Measurements from ENCODE around the gene GAL3ST3. TPM values are rescaled to one million over a fixed set of nuclear protein-coding genes. Genes with fewer than 3 reads are reported as not detected.

Gene GAL3ST3
- total and polyA plus RNA-seq, 10 of the 15 experiments (the other 5 are each of a cell fraction or from before 2014, with no cell fraction given), result 0.06 to 0.12 TPM; not detected in 8

GRCh38 chr11:66059966-66060680, 11.2 kb upstream of the GAL3ST3 start:
- Histone ChIP-seq H3K9ac (ENCODE audit: control insufficient read depth, insufficient read depth, low read length) (no peak overlapping the region), H2AFZ (ENCODE audit: control insufficient read depth, low read depth, low read length) (no peak overlapping the region), H3K79me2 (ENCODE audit: control insufficient read depth, insufficient read depth, low read length) (peaks cover 5% of the 10 kb centered on the region), H3K9me3 (replicated peaks; ENCODE audit: control insufficient read depth, insufficient read depth, low read length) (peaks cover 6% of the 10 kb centered on the region; the same call in 2 of the 3 replicates), H3K4me3 (no peak overlapping the region), H3K27me3 (replicated peaks in 1 of 2; ENCODE audit: control insufficient read depth in 2 of 2, insufficient read depth in 2 of 2, low read length in 1 of 2) (no peaks in the 10 kb centered on the region), H3K4me1 (ENCODE audit: control insufficient read depth, insufficient read depth, low read length) (no peaks in the 10 kb centered on the region), H4K20me1 (ENCODE audit: control insufficient read depth, insufficient read depth) (no peaks in the 10 kb centered on the region), H3K36me3 (ENCODE audit: control insufficient read depth in 2 of 2, insufficient read depth in 2 of 2, low read length in 1 of 2) (peaks cover 39 to 74% of the 10 kb centered on the region in 2 experiments), H3K4me2 (ENCODE audit: control insufficient read depth, insufficient read depth) (no peak overlapping the region), H3K27ac (ENCODE audit: control insufficient read depth, insufficient read depth) (no peak overlapping the region)
- no peak for FAIRE-seq
- ChIA-PET SMC1A (ENCODE audit: uncharacterized antibody, unreplicated experiment) (interaction anchor here (0.9 to 2.0 kb wide), 4 partner anchors 8 to 75 kb away, joined by 3 to 8 read pairs (median 4); no protein-coding TSS in a partner anchor), RAD21 (ENCODE audit: unreplicated experiment) (no interaction called here), CTCF (interaction anchor here (0.7 to 3.1 kb wide), 5 partner anchors 8 to 75 kb away, joined by 3 to 26 read pairs (median 5); no protein-coding TSS in a partner anchor), POLR2A (interaction anchor here (0.6 kb wide), 1 partner anchor 108 kb away, joined by 3 read pairs; no protein-coding TSS in a partner anchor)
- DNase-seq (ENCODE audit: low read depth, low spot score), result no peak
- intact Hi-C loops (cut with micrococcal nuclease; ENCODE audit: unreplicated experiment) (no loop called here), in situ Hi-C loops (cut with MboI) (no loop called here)
- TF ChIP-seq ZNF217 (IDR thresholded peaks at IDR 0.05), result no peak
- TF ChIP-seq NFXL1 (IDR thresholded peaks at IDR 0.05; ENCODE audit: borderline replicate concordance), result no peak
- TF ChIP-seq ATF3 (IDR thresholded peaks at IDR 0.05; ENCODE audit: borderline replicate concordance, extremely low read depth, low read depth, low read length), result no peak
- TF ChIP-seq CEBPZ (IDR thresholded peaks at IDR 0.05; ENCODE audit: low read depth, low read length), result no peak
- TF ChIP-seq RB1 (IDR thresholded peaks at IDR 0.05; ENCODE audit: borderline replicate concordance), result no peak
- TF ChIP-seq PML (IDR thresholded peaks at IDR 0.05; ENCODE audit: low read length), result no peak
- no peak for TF ChIP-seq LARP7 (IDR thresholded peaks at IDR 0.05)
- no peak for TF ChIP-seq REST (IDR thresholded peaks at IDR 0.05; ENCODE audit: low read depth, low read length)
- no peak for TF ChIP-seq MAX (IDR thresholded peaks at IDR 0.05; ENCODE audit: low read depth, low read length)
- TF ChIP-seq YY1 (IDR thresholded peaks at IDR 0.05; ENCODE audit: low read depth, low read length), result no peak
- no peak for TF ChIP-seq WRNIP1 (IDR thresholded peaks at IDR 0.05; ENCODE audit: borderline replicate concordance, low read depth, low read length)
- no peak for TF ChIP-seq ZBTB33 (IDR thresholded peaks at IDR 0.05)
- TF ChIP-seq TCF7 (IDR thresholded peaks at IDR 0.05; ENCODE audit: borderline replicate concordance), result no peak
- no peak for TF ChIP-seq CREM (IDR thresholded peaks at IDR 0.05; ENCODE audit: low read depth)
- TF ChIP-seq CBFB (IDR thresholded peaks at IDR 0.05; ENCODE audit: low read depth), result no peak
- 83% methylated on average over 8 of the region's 8 CpGs for WGBS (ENCODE audit: insufficient coverage, insufficient replicate concordance, low lambda C conversion rate, missing lambda C conversion rate)
- no peak for ATAC-seq
- BruUV-seq (replicated peaks), result no TSS peak
